ENCODE data around the gene GPRC5C.

The GPRC5C gene

DNA sequence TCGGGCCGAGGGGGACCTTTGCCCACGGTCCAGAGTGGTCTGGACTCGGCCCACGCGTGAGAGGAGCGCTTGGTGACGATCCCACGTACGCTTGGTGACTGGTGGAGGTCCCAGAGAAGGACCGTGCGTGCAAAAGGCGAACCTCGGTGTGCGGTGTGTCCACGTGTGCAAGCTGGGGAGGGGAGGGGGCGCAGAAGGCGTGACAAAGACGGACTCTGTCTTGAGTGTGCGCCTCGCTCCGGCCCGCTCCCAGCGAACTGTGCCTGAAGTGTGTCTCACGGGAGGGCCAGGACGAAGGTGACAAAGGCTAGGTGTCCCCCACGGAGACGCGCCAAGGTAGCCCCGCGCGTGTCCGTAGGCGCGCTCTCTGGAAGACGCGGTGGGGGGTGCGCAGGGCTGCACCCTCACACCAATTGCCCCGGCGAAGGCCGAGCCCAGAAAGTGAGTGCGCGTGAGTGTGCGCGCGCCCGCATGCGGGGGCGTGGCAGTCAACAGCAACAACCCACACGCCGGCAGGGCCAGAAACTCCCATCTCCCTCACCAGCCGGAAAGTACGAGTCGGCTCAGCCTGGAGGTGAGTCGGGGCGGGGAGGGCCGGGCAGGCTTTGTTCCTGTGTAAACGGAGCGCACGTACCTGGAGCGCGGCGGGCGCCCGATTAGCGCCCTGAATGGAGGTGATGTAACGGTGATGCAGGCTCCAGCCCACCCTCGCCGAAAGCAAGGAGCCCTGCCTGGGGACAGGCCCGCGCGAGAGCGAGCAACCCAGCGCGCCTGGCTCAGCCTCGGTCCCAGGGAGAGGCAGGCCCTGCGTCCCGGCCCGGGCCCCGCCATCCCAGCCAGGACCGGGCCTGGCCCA lies at the start of gene GPRC5C:
Gene GPRC5C, plus strand, starts transcription at position 521 of the 856 bp plus-strand sequence. CDS start 7,689 bp downstream, outside the sequence.
- H3K9me3 ChIP-seq = peaks cover 3% of the 10 kb centered on the region; the same call in 1 of the 2 replicates
- peak within 1 kb of the TSS; percentile 53 for H3K4me3 ChIP-seq
- DNase-seq (ENCODE audit: low spot score in 2 of 2) = peak; percentile 63 to 87
- in situ Hi-C loops (cut with MboI; ENCODE audit: low sequenced_read_pairs) = no loop called here
- peaks cover 23% of the 10 kb centered on the region for H3K4me1 ChIP-seq
- H3K27me3 ChIP-seq (ENCODE audit: low read depth) = no peaks in the 10 kb centered on the region
- no peaks in the 10 kb centered on the region for H3K36me3 ChIP-seq (replicated peaks)

- Histone ChIP-seq H3K36me3 (replicated peaks) (no peaks in the 10 kb centered on the region), H3K9me3 (no peaks in the 10 kb centered on the region), H3K4me1 (peaks cover 4% of the 10 kb centered on the region), H3K27me3 (ENCODE audit: low read depth) (no peaks in the 10 kb centered on the region), H3K4me3 (no peak overlapping the region)
- in situ Hi-C loops (cut with MboI; ENCODE audit: low sequenced_read_pairs) = no loop called here
- DNase-seq (ENCODE audit: low spot score in 2 of 2) = no peak
These were observed 48.7 kb upstream of the GPRC5C start for GRCh38 chr17:74383141-74383540.

DNA sequence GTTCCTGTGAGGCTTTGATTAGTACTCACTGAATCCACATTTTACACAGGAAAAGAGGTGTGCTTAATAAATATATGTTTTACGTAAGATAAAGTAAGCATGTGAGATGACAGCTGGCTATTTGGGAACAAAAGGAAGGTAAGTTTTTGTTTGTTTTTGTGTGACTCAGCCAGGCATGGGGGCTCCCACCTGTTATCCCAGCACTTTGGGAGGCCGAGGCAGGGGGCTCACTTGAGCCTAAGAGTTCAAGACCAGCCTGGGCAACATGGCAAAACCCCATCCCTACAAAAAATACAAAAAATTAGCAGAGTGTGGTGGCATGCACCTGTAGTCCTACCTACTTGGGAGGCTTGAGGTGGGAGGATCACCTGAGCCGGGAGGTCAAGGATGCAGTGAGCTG lies 46.7 kb upstream of the GPRC5C start:
- Histone ChIP-seq H3K27me3 (ENCODE audit: low read depth) (no peaks in the 10 kb centered on the region), H3K9me3 (no peaks in the 10 kb centered on the region), H3K4me3 (no peak overlapping the region), H3K4me1 (no peaks in the 10 kb centered on the region), H3K36me3 (replicated peaks) (no peaks in the 10 kb centered on the region)
- in situ Hi-C loops (cut with MboI; ENCODE audit: low sequenced_read_pairs) = no loop called here
- no peak for DNase-seq (ENCODE audit: low spot score in 2 of 2)

DNA sequence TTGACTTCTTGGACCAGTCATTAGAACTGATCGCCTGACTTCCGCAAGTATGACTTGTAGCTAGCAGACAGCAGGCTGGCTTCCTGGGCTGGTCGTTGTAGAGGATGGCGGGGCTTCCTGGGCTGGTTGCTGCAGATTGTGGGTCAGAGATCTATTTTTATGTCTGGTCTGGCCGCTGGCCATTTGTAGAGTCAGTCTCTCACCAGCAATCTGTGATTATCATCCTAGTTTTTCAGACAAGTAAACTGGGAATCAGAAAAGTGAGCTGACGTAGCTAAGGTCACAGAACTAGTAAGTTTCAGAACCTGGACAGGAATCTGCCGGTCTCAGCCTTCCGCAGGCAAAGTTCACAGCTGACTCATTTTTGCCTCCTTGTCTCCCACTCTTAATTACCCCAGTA lies 45.5 kb upstream of the GPRC5C start:
- Histone ChIP-seq H3K9me3 (no peaks in the 10 kb centered on the region), H3K4me3 (no peak overlapping the region), H3K36me3 (replicated peaks) (no peaks in the 10 kb centered on the region), H3K27me3 (ENCODE audit: low read depth) (no peaks in the 10 kb centered on the region), H3K4me1 (no peaks in the 10 kb centered on the region)
- no peak for DNase-seq (ENCODE audit: low spot score in 2 of 2)
- in situ Hi-C loops (cut with MboI; ENCODE audit: low sequenced_read_pairs) = no loop called here

DNA sequence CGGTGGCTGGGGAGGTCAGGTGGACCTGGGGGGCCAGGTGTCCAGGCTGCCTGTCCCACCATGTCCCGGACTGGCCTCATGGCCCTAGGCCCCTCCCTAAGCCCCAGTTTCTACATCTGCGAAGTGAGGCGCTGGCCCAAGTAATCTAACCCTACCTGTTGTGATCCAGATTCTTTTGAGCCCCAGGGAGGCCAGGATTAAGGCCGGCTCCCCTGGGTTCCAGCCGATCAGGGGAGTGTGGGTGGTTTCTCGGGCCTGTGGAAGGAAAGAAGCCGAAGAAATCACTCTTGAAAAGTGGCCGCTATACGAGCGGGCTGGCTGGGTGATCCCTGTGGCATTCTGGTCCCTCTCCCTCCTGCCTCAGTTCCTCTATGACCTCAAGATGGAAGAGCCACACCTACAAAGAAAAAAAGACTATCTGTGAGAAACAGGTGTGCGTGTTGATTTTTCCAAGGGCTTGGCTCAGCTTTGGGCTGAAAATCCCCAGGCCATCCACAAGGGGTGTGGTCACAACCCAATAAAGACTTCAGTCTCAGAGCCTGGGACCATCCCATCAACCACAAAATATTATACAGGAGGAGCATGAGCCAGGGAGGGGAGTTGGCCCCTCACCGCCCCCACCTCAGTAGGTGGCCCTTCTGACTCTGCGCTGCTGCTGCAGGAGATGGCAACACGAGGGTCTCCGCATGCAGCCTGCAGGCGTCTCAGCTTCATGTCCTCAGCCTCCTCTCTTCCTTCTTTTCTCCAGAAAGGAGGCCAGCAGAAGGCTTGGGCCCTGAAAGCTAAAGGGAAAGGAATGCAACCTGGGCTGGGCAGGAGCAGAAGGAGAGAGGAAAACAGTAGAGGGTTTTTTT lies 44.3 kb upstream of the GPRC5C start:
- no peak for DNase-seq (ENCODE audit: low spot score in 2 of 2)
- no peak overlapping the region for H3K4me3 ChIP-seq
- in situ Hi-C loops (cut with MboI; ENCODE audit: low sequenced_read_pairs) = no loop called here

DNA sequence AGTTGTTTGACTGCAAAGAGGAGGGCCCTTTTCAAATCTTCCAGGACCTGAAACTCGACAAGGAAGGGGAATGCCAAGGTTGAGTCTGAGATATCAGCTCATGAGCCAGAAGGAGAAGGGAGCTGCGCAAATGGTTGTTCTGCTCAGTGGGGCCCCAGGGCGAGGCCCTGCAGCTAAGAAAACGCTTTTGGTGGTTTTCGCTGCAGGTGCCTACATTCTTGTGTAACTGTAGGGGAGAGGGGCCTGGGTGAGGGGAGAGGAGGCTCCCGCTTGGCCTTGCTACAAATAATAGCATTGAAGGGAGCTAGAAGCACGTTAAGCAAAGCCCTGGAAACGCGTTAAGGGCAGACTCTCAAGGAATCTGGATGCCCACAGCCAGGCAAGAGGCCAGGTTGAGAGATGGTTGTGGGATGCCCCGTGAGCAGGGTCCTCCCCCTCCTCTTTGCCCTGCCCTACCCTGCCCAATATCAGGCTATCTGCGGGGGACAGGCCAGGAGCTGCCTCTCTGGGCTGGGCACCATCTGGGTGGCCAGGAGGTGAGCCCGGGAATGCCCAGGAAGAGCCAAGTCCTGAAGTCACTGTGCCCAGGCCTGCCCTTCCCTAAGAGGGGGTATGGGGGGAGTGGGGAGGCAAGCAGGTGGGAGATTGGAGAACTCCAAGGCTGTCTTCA lies 42.7 kb upstream of the GPRC5C start:
- no peak for DNase-seq (ENCODE audit: low spot score in 2 of 2)
- Histone ChIP-seq H3K36me3 (replicated peaks) (no peaks in the 10 kb centered on the region), H3K4me1 (no peaks in the 10 kb centered on the region), H3K27me3 (ENCODE audit: low read depth) (no peaks in the 10 kb centered on the region), H3K9me3 (no peaks in the 10 kb centered on the region), H3K4me3 (no peak overlapping the region)
- in situ Hi-C loops (cut with MboI; ENCODE audit: low sequenced_read_pairs) = no loop called here

More for the DNA sequence above, 44.3 kb upstream of the GPRC5C start:
- Histone ChIP-seq H3K4me1 (no peaks in the 10 kb centered on the region), H3K36me3 (replicated peaks) (no peaks in the 10 kb centered on the region), H3K9me3 (no peaks in the 10 kb centered on the region), H3K27me3 (ENCODE audit: low read depth) (no peaks in the 10 kb centered on the region)

- Histone ChIP-seq H3K4me1 (no peaks in the 10 kb centered on the region), H3K9me3 (no peaks in the 10 kb centered on the region), H3K27me3 (ENCODE audit: low read depth) (no peaks in the 10 kb centered on the region), H3K4me3 (no peak overlapping the region), H3K36me3 (replicated peaks) (no peaks in the 10 kb centered on the region)
- no peak for DNase-seq (ENCODE audit: low spot score in 2 of 2)
- in situ Hi-C loops (cut with MboI; ENCODE audit: low sequenced_read_pairs) = no loop called here
These were observed 41.8 kb upstream of the GPRC5C start for GRCh38 chr17:74389937-74390679.

DNA sequence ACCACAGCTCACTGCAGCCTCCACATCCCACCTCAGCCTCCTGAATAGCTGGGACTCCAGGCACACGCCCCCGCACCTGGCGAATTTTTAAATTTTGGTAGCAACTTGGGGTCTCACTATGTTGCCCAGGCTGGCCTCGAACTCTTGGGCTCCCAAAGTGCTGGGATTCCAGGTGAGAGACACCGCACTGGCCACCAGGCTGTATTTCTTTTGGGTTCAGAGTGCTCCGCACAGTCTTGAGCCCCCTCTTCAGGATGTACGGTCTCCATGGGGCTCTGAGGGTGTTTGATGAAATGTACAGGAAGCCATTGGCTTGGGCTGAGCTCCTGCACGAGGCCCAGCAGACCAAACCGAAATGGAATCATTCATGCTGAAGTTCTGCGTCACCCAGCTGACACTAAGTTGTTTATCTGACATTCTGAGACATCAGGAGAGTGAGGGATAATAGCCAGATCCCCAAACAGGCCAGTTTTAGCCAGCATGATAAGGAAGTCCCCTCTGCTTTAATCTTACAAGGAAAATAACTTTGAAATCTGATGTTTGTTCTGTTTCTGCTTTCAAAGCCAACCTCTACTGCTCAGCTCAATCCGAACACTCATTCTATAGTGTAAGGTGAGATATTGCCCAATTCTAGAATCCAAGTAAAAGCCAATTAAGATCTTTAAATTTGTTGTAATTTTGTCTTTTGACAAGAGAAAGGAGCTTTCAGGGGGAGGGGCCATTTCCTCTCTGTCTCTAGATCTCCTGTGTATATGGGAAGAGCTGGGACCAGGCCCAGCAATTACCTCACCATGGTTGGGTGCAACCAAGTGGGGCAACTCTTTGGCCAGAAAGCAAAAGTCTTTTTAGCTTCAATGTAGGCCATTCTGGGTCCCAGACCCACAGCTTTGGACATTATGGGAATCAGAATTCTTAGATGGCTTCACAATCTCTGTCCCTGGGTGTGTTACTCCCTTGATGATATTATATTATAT lies 40.9 kb upstream of the GPRC5C start:
- in situ Hi-C loops (cut with MboI; ENCODE audit: low sequenced_read_pairs) = no loop called here
- Histone ChIP-seq H3K27me3 (ENCODE audit: low read depth) (no peaks in the 10 kb centered on the region), H3K36me3 (replicated peaks) (no peaks in the 10 kb centered on the region), H3K9me3 (no peaks in the 10 kb centered on the region), H3K4me3 (no peak overlapping the region), H3K4me1 (no peaks in the 10 kb centered on the region)
- no peak for DNase-seq (ENCODE audit: low spot score in 2 of 2)

- H3K4me3 ChIP-seq = no peak overlapping the region
- H3K27me3 ChIP-seq (ENCODE audit: low read depth) = no peaks in the 10 kb centered on the region
- no peak for DNase-seq (ENCODE audit: low spot score in 2 of 2)
- H3K4me1 ChIP-seq = no peaks in the 10 kb centered on the region
- in situ Hi-C loops (cut with MboI; ENCODE audit: low sequenced_read_pairs) = no loop called here
- no peaks in the 10 kb centered on the region for H3K36me3 ChIP-seq (replicated peaks)
- no peaks in the 10 kb centered on the region for H3K9me3 ChIP-seq
These were observed 40.1 kb upstream of the GPRC5C start for GRCh38 chr17:74391771-74392170.

- in situ Hi-C loops (cut with MboI; ENCODE audit: low sequenced_read_pairs) = no loop called here
- H3K4me3 ChIP-seq = no peak overlapping the region
- H3K4me1 ChIP-seq = no peaks in the 10 kb centered on the region
- no peaks in the 10 kb centered on the region for H3K36me3 ChIP-seq (replicated peaks)
- H3K9me3 ChIP-seq = no peaks in the 10 kb centered on the region
- no peak for DNase-seq (ENCODE audit: low spot score in 2 of 2)
- no peaks in the 10 kb centered on the region for H3K27me3 ChIP-seq (ENCODE audit: low read depth)
These were observed 39.0 kb upstream of the GPRC5C start for GRCh38 chr17:74392848-74393247.

- in situ Hi-C loops (cut with MboI; ENCODE audit: low sequenced_read_pairs) = no loop called here
- Histone ChIP-seq H3K27me3 (ENCODE audit: low read depth) (no peaks in the 10 kb centered on the region), H3K9me3 (no peaks in the 10 kb centered on the region), H3K36me3 (replicated peaks) (no peaks in the 10 kb centered on the region), H3K4me3 (no peak overlapping the region), H3K4me1 (no peaks in the 10 kb centered on the region)
- no peak for DNase-seq (ENCODE audit: low spot score in 2 of 2)
These were observed 38.4 kb upstream of the GPRC5C start for GRCh38 chr17:74393346-74393942.

- Histone ChIP-seq H3K36me3 (replicated peaks) (no peaks in the 10 kb centered on the region), H3K4me1 (no peaks in the 10 kb centered on the region), H3K4me3 (no peak overlapping the region), H3K27me3 (ENCODE audit: low read depth) (no peaks in the 10 kb centered on the region), H3K9me3 (no peaks in the 10 kb centered on the region)
- no peak for DNase-seq (ENCODE audit: low spot score in 2 of 2)
- in situ Hi-C loops (cut with MboI; ENCODE audit: low sequenced_read_pairs) = no loop called here
These were observed 37.5 kb upstream of the GPRC5C start for GRCh38 chr17:74394275-74394950.

All from HAP-1 (cell line).